ENCODE results near the gene SASH1.

The SASH1 gene

GRCh38 chr6:148395583-148396101 is 53.0 kb downstream of the SASH1 start:
- Histone ChIP-seq H3K36me3 (ENCODE audit: insufficient read depth, insufficient read length, low read length) (no peaks in the 10 kb centered on the region), H3K4me1 (ENCODE audit: insufficient read depth, insufficient read length) (no peaks in the 10 kb centered on the region), H3K27me3 (ENCODE audit: insufficient read depth, insufficient read length) (no peaks in the 10 kb centered on the region), H3K9ac (ENCODE audit: insufficient read length, low read depth) (no peak overlapping the region), H3K4me3 (ENCODE audit: insufficient read length, low read depth) (no peak overlapping the region), H3K9me3 (ENCODE audit: insufficient read depth, low read length) (no peaks in the 10 kb centered on the region)
- TF ChIP-seq YY1 (IDR thresholded peaks at IDR 0.05; ENCODE audit: insufficient read depth, insufficient read length) (no peak), ZNF274 (IDR thresholded peaks at IDR 0.05; ENCODE audit: low read depth, low read length) (no peak), SUZ12 (IDR thresholded peaks at IDR 0.05; ENCODE audit: extremely low read depth, insufficient read depth, insufficient read length) (no peak)
- no peak for DNase-seq (ENCODE audit: low read depth, low spot score)

GRCh38 chr6:148396411-148396810 is 53.8 kb downstream of the SASH1 start:
- Histone ChIP-seq H3K4me1 (ENCODE audit: insufficient read depth, insufficient read length) (no peaks in the 10 kb centered on the region), H3K36me3 (ENCODE audit: insufficient read depth, insufficient read length, low read length) (no peaks in the 10 kb centered on the region), H3K4me3 (ENCODE audit: insufficient read length, low read depth) (no peak overlapping the region), H3K9ac (ENCODE audit: insufficient read length, low read depth) (no peak overlapping the region), H3K27me3 (ENCODE audit: insufficient read depth, insufficient read length) (no peaks in the 10 kb centered on the region), H3K9me3 (ENCODE audit: insufficient read depth, low read length) (no peaks in the 10 kb centered on the region)
- no peak for DNase-seq (ENCODE audit: low read depth, low spot score)
- TF ChIP-seq SUZ12 (IDR thresholded peaks at IDR 0.05; ENCODE audit: extremely low read depth, insufficient read depth, insufficient read length) (no peak), ZNF274 (IDR thresholded peaks at IDR 0.05; ENCODE audit: low read depth, low read length) (no peak), YY1 (IDR thresholded peaks at IDR 0.05; ENCODE audit: insufficient read depth, insufficient read length) (no peak)

- DNase-seq (ENCODE audit: low read depth, low spot score) = no peak
- TF ChIP-seq YY1 (IDR thresholded peaks at IDR 0.05; ENCODE audit: insufficient read depth, insufficient read length) (no peak), ZNF274 (IDR thresholded peaks at IDR 0.05; ENCODE audit: low read depth, low read length) (no peak), SUZ12 (IDR thresholded peaks at IDR 0.05; ENCODE audit: extremely low read depth, insufficient read depth, insufficient read length) (no peak)
- no peak overlapping the region for H3K9ac ChIP-seq (ENCODE audit: insufficient read length, low read depth)
These were observed 54.3 kb downstream of the SASH1 start for GRCh38 chr6:148396926-148397325.

GRCh38 chr6:148398244-148398643 is 55.6 kb downstream of the SASH1 start:
- no peaks in the 10 kb centered on the region for H3K27me3 ChIP-seq (ENCODE audit: insufficient read depth, insufficient read length)
- no peaks in the 10 kb centered on the region for H3K9me3 ChIP-seq (ENCODE audit: insufficient read depth, low read length)
- TF ChIP-seq ZNF274 (IDR thresholded peaks at IDR 0.05; ENCODE audit: low read depth, low read length) (no peak), YY1 (IDR thresholded peaks at IDR 0.05; ENCODE audit: insufficient read depth, insufficient read length) (no peak), SUZ12 (IDR thresholded peaks at IDR 0.05; ENCODE audit: extremely low read depth, insufficient read depth, insufficient read length) (no peak)
- H3K9ac ChIP-seq (ENCODE audit: insufficient read length, low read depth) = no peak overlapping the region
- no peaks in the 10 kb centered on the region for H3K36me3 ChIP-seq (ENCODE audit: insufficient read depth, insufficient read length, low read length)
- H3K4me3 ChIP-seq (ENCODE audit: insufficient read length, low read depth) = no peak overlapping the region
- no peak for DNase-seq (ENCODE audit: low read depth, low spot score)
- no peaks in the 10 kb centered on the region for H3K4me1 ChIP-seq (ENCODE audit: insufficient read depth, insufficient read length)

More at GRCh38 chr6:148396926-148397325, 54.3 kb downstream of the SASH1 start:
- Histone ChIP-seq H3K4me3 (ENCODE audit: insufficient read length, low read depth) (no peak overlapping the region), H3K27me3 (ENCODE audit: insufficient read depth, insufficient read length) (no peaks in the 10 kb centered on the region), H3K9me3 (ENCODE audit: insufficient read depth, low read length) (no peaks in the 10 kb centered on the region), H3K36me3 (ENCODE audit: insufficient read depth, insufficient read length, low read length) (no peaks in the 10 kb centered on the region), H3K4me1 (ENCODE audit: insufficient read depth, insufficient read length) (no peaks in the 10 kb centered on the region)

GRCh38 chr6:148398678-148399077 is 56.0 kb downstream of the SASH1 start:
- TF ChIP-seq ZNF274 (IDR thresholded peaks at IDR 0.05; ENCODE audit: low read depth, low read length) (no peak), YY1 (IDR thresholded peaks at IDR 0.05; ENCODE audit: insufficient read depth, insufficient read length) (no peak), SUZ12 (IDR thresholded peaks at IDR 0.05; ENCODE audit: extremely low read depth, insufficient read depth, insufficient read length) (no peak)
- Histone ChIP-seq H3K4me3 (ENCODE audit: insufficient read length, low read depth) (no peak overlapping the region), H3K4me1 (ENCODE audit: insufficient read depth, insufficient read length) (no peaks in the 10 kb centered on the region), H3K9me3 (ENCODE audit: insufficient read depth, low read length) (no peaks in the 10 kb centered on the region), H3K36me3 (ENCODE audit: insufficient read depth, insufficient read length, low read length) (no peaks in the 10 kb centered on the region), H3K9ac (ENCODE audit: insufficient read length, low read depth) (no peak overlapping the region), H3K27me3 (ENCODE audit: insufficient read depth, insufficient read length) (no peaks in the 10 kb centered on the region)
- no peak for DNase-seq (ENCODE audit: low read depth, low spot score)

GRCh38 chr6:148401571-148401970 is 58.9 kb downstream of the SASH1 start:
- H3K9me3 ChIP-seq (ENCODE audit: insufficient read depth, low read length) = no peaks in the 10 kb centered on the region
- no peaks in the 10 kb centered on the region for H3K36me3 ChIP-seq (ENCODE audit: insufficient read depth, insufficient read length, low read length)
- H3K27me3 ChIP-seq (ENCODE audit: insufficient read depth, insufficient read length) = no peaks in the 10 kb centered on the region
- no peak overlapping the region for H3K9ac ChIP-seq (ENCODE audit: insufficient read length, low read depth)
- H3K4me3 ChIP-seq (ENCODE audit: insufficient read length, low read depth) = no peak overlapping the region
- TF ChIP-seq ZNF274 (IDR thresholded peaks at IDR 0.05; ENCODE audit: low read depth, low read length) (no peak), YY1 (IDR thresholded peaks at IDR 0.05; ENCODE audit: insufficient read depth, insufficient read length) (no peak), SUZ12 (IDR thresholded peaks at IDR 0.05; ENCODE audit: extremely low read depth, insufficient read depth, insufficient read length) (no peak)
- no peaks in the 10 kb centered on the region for H3K4me1 ChIP-seq (ENCODE audit: insufficient read depth, insufficient read length)
- no peak for DNase-seq (ENCODE audit: low read depth, low spot score)

GRCh38 chr6:148404456-148405054 is 61.9 kb downstream of the SASH1 start:
- DNase-seq (ENCODE audit: low read depth, low spot score) = no peak
- Histone ChIP-seq H3K4me1 (ENCODE audit: insufficient read depth, insufficient read length) (no peaks in the 10 kb centered on the region), H3K36me3 (ENCODE audit: insufficient read depth, insufficient read length, low read length) (no peaks in the 10 kb centered on the region), H3K27me3 (ENCODE audit: insufficient read depth, insufficient read length) (no peaks in the 10 kb centered on the region), H3K4me3 (ENCODE audit: insufficient read length, low read depth) (no peak overlapping the region), H3K9me3 (ENCODE audit: insufficient read depth, low read length) (no peaks in the 10 kb centered on the region), H3K9ac (ENCODE audit: insufficient read length, low read depth) (no peak overlapping the region)
- TF ChIP-seq YY1 (IDR thresholded peaks at IDR 0.05; ENCODE audit: insufficient read depth, insufficient read length) (no peak), ZNF274 (IDR thresholded peaks at IDR 0.05; ENCODE audit: low read depth, low read length) (no peak), SUZ12 (IDR thresholded peaks at IDR 0.05; ENCODE audit: extremely low read depth, insufficient read depth, insufficient read length) (no peak)
